KBM-7 (cell line): ENCODE results near the gene POU5F2.

ENCODE experiments used
- DNase-seq: peaks from one replicate; pipeline ENCODE4 v3.0.0-alpha.2; 2015
- in situ Hi-C: fragments of 300-500 bp; cut with MboI; formaldehyde crosslinking; loops from 2 replicates; pipeline ENCODE4 v1.14.3; 2020; ENCODE audit warnings: low sequenced_read_pairs, low pct_unique_long_range_greater_than_20kb, mixed read lengths

Gene POU5F2

DNA sequence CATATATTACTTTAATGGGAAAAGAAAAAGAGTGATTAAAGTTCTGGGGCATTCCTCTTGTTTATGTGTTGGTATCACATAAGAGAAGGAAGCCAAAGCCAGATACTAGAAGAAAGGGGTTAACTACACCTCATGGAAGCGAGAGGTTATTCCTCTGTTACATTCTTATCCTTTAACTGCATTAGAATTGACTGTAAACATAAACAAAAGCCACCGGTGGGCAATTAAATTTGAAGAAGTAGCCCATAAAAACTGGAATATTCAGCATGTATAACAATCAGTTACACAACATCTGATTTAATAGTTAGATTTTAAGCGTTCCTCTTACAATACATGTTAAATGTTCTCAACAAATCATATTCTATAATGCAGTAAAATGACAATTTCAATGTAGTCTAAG, 18.8 kb downstream of the POU5F2 start:
- in situ Hi-C loops: no loop called here
- DNase-seq: no peak

GRCh38 chr5:93721511-93721910, 19.9 kb downstream of the POU5F2 start:
- DNase-seq: no peak
- in situ Hi-C loops: no loop called here

GRCh38 chr5:93721071-93721470, 20.3 kb downstream of the POU5F2 start:
- in situ Hi-C loops: no loop called here
- no peak for DNase-seq

DNA sequence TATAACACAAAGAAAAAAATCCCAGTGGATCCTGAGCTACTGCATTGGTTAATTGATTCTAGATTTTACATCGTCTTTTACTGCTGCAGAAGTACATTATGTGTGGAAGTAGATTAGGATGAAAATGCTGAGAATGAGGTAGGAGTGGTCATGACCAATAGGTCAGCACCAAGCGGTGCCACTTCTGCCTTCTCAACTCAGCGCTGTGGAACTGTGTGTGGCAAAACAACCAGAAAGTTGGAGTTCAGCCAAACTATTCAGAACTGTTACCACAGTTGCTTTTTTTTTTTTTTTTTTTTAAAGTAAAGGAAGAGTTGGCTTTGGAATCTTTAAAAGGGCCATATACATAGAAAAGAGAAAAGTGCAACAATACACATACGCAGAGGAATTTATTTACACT, 24.2 kb downstream of the POU5F2 start:
- DNase-seq: peak; percentile 47
- in situ Hi-C loops: no loop called here

DNA sequence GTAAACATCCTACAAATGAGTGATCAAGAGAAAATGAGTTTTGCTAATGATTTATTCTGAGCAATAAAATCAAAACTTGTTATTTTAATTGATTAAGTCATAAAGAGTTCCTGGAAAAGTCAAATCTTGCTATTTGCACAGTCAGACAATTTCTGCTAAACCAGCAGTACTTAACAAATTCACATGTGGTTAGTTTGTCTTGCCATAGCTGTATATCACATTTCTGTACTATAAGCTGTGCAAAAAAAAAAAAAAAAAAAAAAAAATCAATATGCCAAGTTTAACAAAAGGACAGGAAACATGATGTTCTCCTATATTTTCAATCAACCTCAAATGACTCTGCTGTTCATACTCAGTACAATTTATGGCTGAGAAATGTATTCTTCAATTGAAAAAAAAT, 24.9 kb downstream of the POU5F2 start:
- DNase-seq: no peak
- in situ Hi-C loops: no loop called here

DNA sequence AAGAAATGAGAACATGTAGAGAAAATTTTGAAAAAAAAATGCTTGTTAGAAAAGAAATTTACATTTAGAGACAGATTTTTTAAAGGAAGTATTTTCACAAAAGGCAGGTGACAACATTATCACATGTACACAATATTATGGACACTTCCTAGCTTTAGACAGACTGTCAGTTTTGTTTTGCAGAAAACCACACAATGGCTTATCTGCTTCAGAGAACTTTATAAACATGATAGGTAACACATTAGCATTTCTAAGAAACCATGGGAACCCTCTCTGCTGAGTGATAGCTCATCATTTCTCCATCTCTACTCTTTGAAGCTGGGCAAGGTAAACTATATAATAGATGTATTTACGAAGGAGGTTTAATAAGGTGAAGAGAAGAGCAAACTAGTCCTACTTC, 25.6 kb downstream of the POU5F2 start:
- in situ Hi-C loops: no loop called here
- DNase-seq: no peak

- in situ Hi-C loops: no loop called here
- no peak for DNase-seq
Observed at GRCh38 chr5:93715327-93715726, 26.1 kb downstream of the POU5F2 start.

GRCh38 chr5:93708442-93708841, 33.0 kb downstream of the POU5F2 start:
- no peak for DNase-seq
- in situ Hi-C loops: no loop called here

DNA sequence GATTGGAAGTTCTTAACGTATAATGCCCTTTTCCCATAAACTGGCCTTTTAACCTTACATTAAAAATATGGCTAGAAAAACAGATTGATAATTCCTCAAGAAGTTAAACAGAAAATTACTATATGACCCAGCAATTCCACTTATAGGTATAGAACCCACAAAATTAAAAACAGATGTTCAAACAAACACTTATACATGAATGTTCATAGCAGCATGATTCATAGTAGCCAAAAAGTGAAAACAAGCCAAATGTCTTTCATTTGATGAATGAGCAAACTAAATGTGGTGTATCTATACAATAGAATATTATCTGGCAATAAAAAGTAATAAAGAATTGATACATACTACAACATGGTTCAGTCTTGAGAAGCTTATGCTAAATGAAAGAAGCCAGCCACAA, 35.5 kb downstream of the POU5F2 start:
- in situ Hi-C loops: no loop called here
- no peak for DNase-seq

GRCh38 chr5:93704996-93705395, 36.4 kb downstream of the POU5F2 start:
- in situ Hi-C loops: no loop called here
- DNase-seq: no peak

DNA sequence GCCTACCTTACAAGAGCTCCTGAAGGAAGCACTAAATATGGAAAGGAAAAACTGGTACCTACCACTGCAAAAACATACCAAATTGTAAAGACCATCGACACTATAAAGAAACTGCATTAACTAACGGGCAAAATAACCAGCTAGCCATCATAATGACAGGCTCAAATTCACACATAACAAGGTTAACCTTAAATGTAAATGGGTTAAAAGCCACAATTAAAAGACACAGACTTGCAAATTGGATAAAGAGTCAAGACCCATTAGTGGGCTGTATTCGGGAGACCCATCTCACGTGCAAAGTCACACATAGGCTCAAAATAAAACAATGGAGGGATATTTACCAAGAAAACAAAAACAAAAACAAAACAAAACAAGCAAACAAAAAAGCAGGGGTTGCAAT, 49.4 kb downstream of the POU5F2 start:
- in situ Hi-C loops: no loop called here
- no peak for DNase-seq
